Astrocyte of the cerebellum (primary cell): ENCODE data around the gene PGC.

ENCODE experiments used
- DNase-seq: peaks from one replicate; pipeline ENCODE4 v3.0.0-alpha.2; 2011; ENCODE audit warnings: low read depth
- H3K4me3 ChIP-seq: 2 replicates; pipeline ENCODE4 v1.5.1; 2011; ENCODE audit warnings: mild to moderate bottlenecking, low read depth, low read length, moderate library complexity
- in situ Hi-C: cut with HindIII; loops from 2 replicates; pipeline ENCODE4 v1.10.0; 2017; ENCODE audit warnings: low sequenced_read_pairs
- TF ChIP-seq, protein P1 (sequence below): IDR thresholded peaks from 2 replicates; pipeline ENCODE4 v1.5.1; 2012; ENCODE audit warnings: low read length, low read depth, moderate library complexity, mild to moderate bottlenecking; ENCODE audit errors: missing control alignments

PGC gene

GRCh38 chr6:41724586-41725501 lies 22.4 kb downstream of the PGC start:
- in situ Hi-C loops = no loop called here
- no peak for DNase-seq
- TF ChIP-seq, protein P1, sequence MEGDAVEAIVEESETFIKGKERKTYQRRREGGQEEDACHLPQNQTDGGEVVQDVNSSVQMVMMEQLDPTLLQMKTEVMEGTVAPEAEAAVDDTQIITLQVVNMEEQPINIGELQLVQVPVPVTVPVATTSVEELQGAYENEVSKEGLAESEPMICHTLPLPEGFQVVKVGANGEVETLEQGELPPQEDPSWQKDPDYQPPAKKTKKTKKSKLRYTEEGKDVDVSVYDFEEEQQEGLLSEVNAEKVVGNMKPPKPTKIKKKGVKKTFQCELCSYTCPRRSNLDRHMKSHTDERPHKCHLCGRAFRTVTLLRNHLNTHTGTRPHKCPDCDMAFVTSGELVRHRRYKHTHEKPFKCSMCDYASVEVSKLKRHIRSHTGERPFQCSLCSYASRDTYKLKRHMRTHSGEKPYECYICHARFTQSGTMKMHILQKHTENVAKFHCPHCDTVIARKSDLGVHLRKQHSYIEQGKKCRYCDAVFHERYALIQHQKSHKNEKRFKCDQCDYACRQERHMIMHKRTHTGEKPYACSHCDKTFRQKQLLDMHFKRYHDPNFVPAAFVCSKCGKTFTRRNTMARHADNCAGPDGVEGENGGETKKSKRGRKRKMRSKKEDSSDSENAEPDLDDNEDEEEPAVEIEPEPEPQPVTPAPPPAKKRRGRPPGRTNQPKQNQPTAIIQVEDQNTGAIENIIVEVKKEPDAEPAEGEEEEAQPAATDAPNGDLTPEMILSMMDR = no peak
- no peak overlapping the region for H3K4me3 ChIP-seq

DNA sequence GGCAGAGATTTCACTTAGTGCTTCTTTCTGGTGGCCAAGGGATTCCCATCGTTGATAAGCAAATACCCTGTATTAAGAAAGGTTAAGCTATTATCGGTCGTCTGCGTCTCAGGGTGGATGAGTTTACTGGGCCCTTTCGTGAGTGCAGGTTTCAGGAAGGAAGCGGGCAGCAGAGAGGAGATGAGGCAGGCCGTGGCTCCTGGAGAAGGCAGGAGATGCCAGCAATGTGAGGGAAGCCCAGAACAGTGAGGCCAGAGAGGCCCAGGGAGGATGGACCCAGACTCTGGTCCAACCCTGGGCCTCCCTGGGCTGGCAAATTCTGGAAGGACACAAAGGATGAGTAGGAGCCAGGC lies 23.0 kb downstream of the PGC start:
- no peak overlapping the region for H3K4me3 ChIP-seq
- TF ChIP-seq, protein P1 = no peak
- in situ Hi-C loops = no loop called here
- no peak for DNase-seq

- no peak for DNase-seq
- in situ Hi-C loops = no loop called here
- TF ChIP-seq, protein P1 = no peak
- H3K4me3 ChIP-seq = no peak overlapping the region
Measured at GRCh38 chr6:41723530-41724227, 23.5 kb downstream of the PGC start.

- H3K4me3 ChIP-seq = no peak overlapping the region
- no peak for DNase-seq
- TF ChIP-seq, protein P1 = no peak
- in situ Hi-C loops = no loop called here
Measured at GRCh38 chr6:41722969-41723529, 24.1 kb downstream of the PGC start.

DNA sequence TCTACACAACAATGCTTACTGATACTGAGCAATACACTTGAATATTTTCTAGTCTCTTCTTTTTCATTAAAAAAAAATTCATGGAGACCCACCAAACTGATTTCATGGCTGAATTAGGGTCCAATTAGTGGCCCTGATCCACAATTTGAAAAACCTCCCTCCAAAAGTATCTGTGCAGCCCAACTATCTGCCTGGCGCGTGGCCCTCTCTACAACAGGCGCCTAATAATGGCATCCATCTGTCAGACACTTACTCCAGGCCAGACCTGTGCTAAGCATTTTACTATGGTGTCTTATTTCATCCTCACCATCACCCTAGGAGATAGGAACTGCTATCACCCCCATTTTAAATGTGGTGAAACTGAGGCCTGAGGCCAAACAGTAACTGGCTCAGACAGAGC lies 25.8 kb downstream of the PGC start:
- no peak overlapping the region for H3K4me3 ChIP-seq
- in situ Hi-C loops = no loop called here
- TF ChIP-seq, protein P1 = no peak
- DNase-seq = no peak

DNA sequence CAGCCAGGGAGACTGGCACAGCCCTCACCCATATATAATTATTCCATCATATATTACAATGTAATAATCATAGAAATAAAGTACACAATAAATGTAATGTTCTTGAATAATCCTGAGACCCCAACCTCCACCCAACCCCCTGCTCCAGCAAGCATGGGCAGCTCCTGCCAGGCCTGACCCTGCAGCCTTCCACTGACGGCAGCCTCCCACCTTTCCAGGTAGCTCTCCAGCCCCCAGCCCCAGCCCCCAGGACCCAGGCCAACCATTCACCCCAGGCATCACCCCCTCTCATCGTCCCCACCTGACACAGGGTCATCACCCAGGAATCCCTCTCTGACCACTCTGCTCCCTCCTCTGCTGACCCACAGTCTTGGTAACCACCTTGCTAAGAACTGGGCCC lies 26.4 kb downstream of the PGC start:
- in situ Hi-C loops = no loop called here
- no peak for DNase-seq
- TF ChIP-seq, protein P1 = no peak

More for the DNA sequence above, 26.4 kb downstream of the PGC start:
- no peak overlapping the region for H3K4me3 ChIP-seq
